Kidney (tissue), 14 donors: Measurements from ENCODE around the gene ZNF672. TPM values are rescaled to one million over a fixed set of nuclear protein-coding genes. Genes with fewer than 3 reads are reported as not detected.
"Not testable (repeated sequence)": the region's sequence is repeated elsewhere in the genome, so short reads cannot be mapped to it uniquely, and the experiment has no call there.

Source experiments
- DNase-seq, 5 donors: peaks; one replicate each; pipeline ENCODE4 v3.0.0-alpha.2; 2013 to 2020
- FAIRE-seq: peaks from 2 replicates; lab custom pipeline; 2012; peaks lifted over from hg19 to GRCh38; lab: Jason Lieb, UNC
- H3K27ac ChIP-seq, 2 donors: one replicate each; pipeline ENCODE4 v1.7.0; 2013; ENCODE audit warnings: low read depth in 2 of 2, low read length in 2 of 2, inconsistent platforms in 1 of 2
- H3K27me3 ChIP-seq: one replicate; pipeline ENCODE4 v1.7.1; 2013; ENCODE audit warnings: low read length, inconsistent platforms; ENCODE audit not compliant: control insufficient read depth, insufficient read depth
- H3K36me3 ChIP-seq, 3 donors: one replicate each; pipeline versions ENCODE4 v1.7.0 to v1.7.1; 2013; ENCODE audit warnings: low read length in 3 of 3, control low read depth in 1 of 3, inconsistent platforms in 1 of 3; ENCODE audit not compliant: insufficient read depth in 3 of 3, control insufficient read depth in 2 of 3
- H3K4me1 ChIP-seq, 3 donors: one replicate each; pipeline versions ENCODE4 v1.7.0 to v1.7.1; 2013; ENCODE audit warnings: low read length in 3 of 3, inconsistent platforms in 1 of 3, low read depth in 1 of 3; ENCODE audit not compliant: control insufficient read depth in 2 of 3, insufficient read depth in 2 of 3
- H3K4me3 ChIP-seq, 3 donors: one replicate each; pipeline versions ENCODE4 v1.7.0 to v1.8.1; 2013; ENCODE audit warnings: low read length in 3 of 3, control low read depth in 1 of 3, inconsistent platforms in 1 of 3
- H3K9ac ChIP-seq, 3 donors: one replicate each; pipeline versions ENCODE4 v1.7.0 to v1.7.1; 2013; ENCODE audit warnings: low read length in 3 of 3, control low read depth in 1 of 3, inconsistent platforms in 1 of 3
- H3K9me3 ChIP-seq, 3 donors: one replicate each; pipeline versions ENCODE4 v1.7.0 to v1.7.1; 2013; ENCODE audit warnings: low read length in 3 of 3, control low read depth in 1 of 3, inconsistent platforms in 1 of 3; ENCODE audit not compliant: control insufficient read depth in 2 of 3, insufficient read depth in 1 of 3
- intact Hi-C: fragments of 100-400 bp; cut with DNase I; formaldehyde crosslinking; loops from one replicate; pipeline ENCODE4 v1.11.1; 2022
- polyA plus RNA-seq: library from polyadenylated mRNA; stranded (reverse); fragments of 350-450 nt; fragmentation: Illumina TruSeq; extraction: RNeasy Lipid Tissue Mini Kit (QIAGEN cat#74804); gene quantifications from one replicate; pipeline ENCODE4 v1.2.3, GENCODE V29; 2014; ENCODE audit warnings: low read depth, low replicate concordance; ENCODE audit not compliant: insufficient read depth
- total RNA-seq: library from RNA; stranded (reverse); fragmentation: NEBNext Ultra II Directional; extraction: Animal tissue kit (Norgen Biotek cat#: 25700); gene quantifications from one replicate; pipeline ENCODE4 v1.2.1, GENCODE V29; 2021
- TF ChIP-seq, protein P1 (sequence below): IDR thresholded peaks from 3 replicates; pipeline ENCODE4 v1.5.1; 2012; ENCODE audit warnings: mild to moderate bottlenecking, moderate library complexity, borderline replicate concordance; ENCODE audit not compliant: insufficient read depth; ENCODE audit errors: extremely low read depth
- donor health status: control.
- donor health status: control.
- donor health status: control.
- donor health status: control.
- donor health status: control.
- donor health status: DM: yes; HTN: yes; CAD: no.
- donor health status: Normal renal cell carcinoma (clear cell type).

The ZNF672 gene
- total and polyA plus RNA-seq, 2 donors from 2014 or later: 25.0 to 28.6 TPM

DNA sequence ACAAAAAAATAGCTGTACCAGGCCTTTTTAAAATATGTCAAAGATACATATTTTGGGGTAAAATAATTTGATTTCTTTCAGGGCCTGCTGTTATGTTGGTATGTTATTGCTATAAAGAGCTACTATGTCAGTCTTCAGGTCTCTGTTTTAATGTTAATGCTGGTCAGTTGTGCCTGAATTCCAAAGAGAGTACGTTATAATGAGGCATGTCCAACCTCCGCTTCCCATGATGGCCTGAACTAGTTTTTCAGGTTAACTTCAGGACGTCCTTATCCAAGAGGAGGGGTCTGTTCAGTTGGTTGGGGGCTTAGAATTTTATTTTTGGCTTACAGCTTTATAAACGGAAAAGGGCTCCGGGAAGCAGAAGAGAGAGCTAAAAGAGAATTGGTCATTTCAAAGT lies 47.6 kb upstream of the ZNF672 start:
- Histone ChIP-seq H3K27me3 (no peaks in the 10 kb centered on the region), H3K9ac (no peak overlapping the region), H3K36me3 (no peaks in the 10 kb centered on the region), H3K4me3 (no peak overlapping the region), H3K9me3 (no peaks in the 10 kb centered on the region), H3K4me1 (no peaks in the 10 kb centered on the region), H3K27ac (no peak overlapping the region)
- DNase-seq (no peak), FAIRE-seq (no peak)
- intact Hi-C loops: no loop called here
- TF ChIP-seq, protein P1, sequence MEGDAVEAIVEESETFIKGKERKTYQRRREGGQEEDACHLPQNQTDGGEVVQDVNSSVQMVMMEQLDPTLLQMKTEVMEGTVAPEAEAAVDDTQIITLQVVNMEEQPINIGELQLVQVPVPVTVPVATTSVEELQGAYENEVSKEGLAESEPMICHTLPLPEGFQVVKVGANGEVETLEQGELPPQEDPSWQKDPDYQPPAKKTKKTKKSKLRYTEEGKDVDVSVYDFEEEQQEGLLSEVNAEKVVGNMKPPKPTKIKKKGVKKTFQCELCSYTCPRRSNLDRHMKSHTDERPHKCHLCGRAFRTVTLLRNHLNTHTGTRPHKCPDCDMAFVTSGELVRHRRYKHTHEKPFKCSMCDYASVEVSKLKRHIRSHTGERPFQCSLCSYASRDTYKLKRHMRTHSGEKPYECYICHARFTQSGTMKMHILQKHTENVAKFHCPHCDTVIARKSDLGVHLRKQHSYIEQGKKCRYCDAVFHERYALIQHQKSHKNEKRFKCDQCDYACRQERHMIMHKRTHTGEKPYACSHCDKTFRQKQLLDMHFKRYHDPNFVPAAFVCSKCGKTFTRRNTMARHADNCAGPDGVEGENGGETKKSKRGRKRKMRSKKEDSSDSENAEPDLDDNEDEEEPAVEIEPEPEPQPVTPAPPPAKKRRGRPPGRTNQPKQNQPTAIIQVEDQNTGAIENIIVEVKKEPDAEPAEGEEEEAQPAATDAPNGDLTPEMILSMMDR: no peak

DNA sequence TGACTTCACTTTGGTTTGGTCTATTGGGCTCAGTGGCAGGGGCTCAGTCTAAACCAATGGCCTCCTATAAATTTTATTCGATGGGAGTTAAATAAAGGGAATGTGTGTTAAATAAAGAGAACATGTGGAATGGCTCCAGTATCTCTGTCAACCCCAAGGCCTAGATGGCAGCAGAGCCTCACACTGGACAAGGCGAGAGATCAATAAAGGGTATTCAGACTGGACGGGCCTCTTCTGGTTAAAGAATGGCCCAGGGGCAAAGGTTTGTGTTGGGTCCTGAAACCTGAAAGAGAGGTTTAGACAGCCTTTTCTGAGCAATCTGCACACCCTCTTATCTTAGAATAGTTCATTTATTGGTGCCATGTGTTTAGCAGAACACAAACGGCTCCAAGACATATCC lies 47.0 kb upstream of the ZNF672 start:
- Histone ChIP-seq H3K9ac (no peak overlapping the region), H3K27me3 (no peaks in the 10 kb centered on the region), H3K4me3 (no peak overlapping the region), H3K9me3 (no peaks in the 10 kb centered on the region), H3K36me3 (no peaks in the 10 kb centered on the region), H3K4me1 (no peaks in the 10 kb centered on the region), H3K27ac (no peak overlapping the region)
- intact Hi-C loops: no loop called here
- DNase-seq (no peak), FAIRE-seq (no peak)
- TF ChIP-seq, protein P1: no peak

DNA sequence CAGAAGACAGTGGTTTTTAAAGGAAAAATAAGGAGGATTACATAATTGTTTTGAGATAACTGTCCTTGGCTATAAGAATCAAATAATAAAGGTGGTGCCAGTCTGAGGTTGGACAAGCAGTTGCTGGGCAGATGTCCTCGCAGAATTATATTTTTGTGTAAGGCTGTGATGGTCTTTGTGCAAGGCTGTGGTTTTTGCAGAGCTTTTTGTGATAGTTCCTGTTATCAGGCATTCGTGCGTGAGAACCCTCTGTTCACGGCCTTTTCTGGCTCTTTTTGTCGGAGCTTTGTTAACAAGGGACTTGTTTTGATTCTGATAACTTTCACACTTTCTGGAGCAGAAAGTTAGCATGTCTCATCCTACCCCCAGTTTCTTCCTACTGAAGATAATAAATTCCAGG lies 45.7 kb upstream of the ZNF672 start:
- intact Hi-C loops: no loop called here
- Histone ChIP-seq H3K9me3 (no peaks in the 10 kb centered on the region), H3K4me1 (no peaks in the 10 kb centered on the region), H3K27ac (no peak overlapping the region), H3K27me3 (no peaks in the 10 kb centered on the region), H3K36me3 (no peaks in the 10 kb centered on the region), H3K4me3 (no peak overlapping the region), H3K9ac (no peak overlapping the region)
- FAIRE-seq: no peak
- DNase-seq: no peak
- TF ChIP-seq, protein P1: no peak

DNA sequence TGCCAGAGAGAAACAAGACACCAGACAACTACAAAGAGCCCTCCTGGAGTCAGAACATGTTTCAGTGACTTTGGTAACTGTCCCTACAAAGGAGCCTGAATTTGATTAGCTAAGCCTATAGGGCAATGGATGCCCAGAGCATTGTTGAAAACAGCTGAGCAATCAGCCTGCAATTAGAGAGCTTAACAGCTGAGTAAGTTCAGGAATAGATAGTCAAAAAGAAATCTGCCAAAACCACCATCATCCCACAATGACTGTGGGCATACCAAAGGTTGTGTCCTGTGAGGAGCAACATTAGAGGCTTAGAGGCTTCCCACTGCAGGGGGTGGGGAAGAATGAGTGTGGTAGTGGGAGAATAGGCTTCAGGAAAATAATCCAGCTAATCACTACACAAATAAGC lies 44.4 kb upstream of the ZNF672 start:
- Histone ChIP-seq H3K9ac (no peak overlapping the region), H3K4me1 (no peaks in the 10 kb centered on the region), H3K27me3 (no peaks in the 10 kb centered on the region), H3K9me3 (no peaks in the 10 kb centered on the region), H3K4me3 (no peak overlapping the region), H3K36me3 (no peaks in the 10 kb centered on the region), H3K27ac (no peak overlapping the region)
- intact Hi-C loops: no loop called here
- DNase-seq: no peak
- TF ChIP-seq, protein P1: no peak
- no peak for FAIRE-seq

DNA sequence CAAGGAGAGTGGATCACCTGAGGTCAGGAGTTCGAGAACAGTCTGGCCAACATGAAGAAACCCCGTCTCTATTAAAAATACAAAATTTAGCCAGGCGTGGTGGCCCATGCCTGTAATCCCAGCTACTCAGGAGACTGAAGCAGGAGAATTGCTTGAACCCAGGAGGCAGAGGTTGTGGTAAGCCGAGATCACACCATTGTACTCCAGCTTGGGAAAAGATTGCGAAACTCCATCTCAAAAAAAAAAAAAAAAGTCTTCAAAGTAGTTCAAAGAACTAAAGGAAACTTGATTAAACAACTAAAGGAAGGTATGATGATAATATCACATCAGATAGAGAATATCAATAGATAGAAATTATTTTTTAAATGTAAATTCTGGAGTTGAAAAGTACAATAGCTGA lies 43.4 kb upstream of the ZNF672 start:
- H3K27ac ChIP-seq, H3K36me3 ChIP-seq, FAIRE-seq, DNase-seq, H3K9me3 ChIP-seq, H3K9ac ChIP-seq, H3K4me1 ChIP-seq, intact Hi-C loops, H3K4me3 ChIP-seq, H3K27me3 ChIP-seq: not testable (repeated sequence)
